ENCODE data around the gene OR5D14.

Gene OR5D14

GRCh38 chr11:55795256-55795655 lies at the start of gene OR5D14:
Gene OR5D14 (plus strand): TSS chr11:55795556. CDS start chr11:55795556, 0 bp downstream.
- DNase-seq (ENCODE audit: extremely low read depth in 1 of 2, low read depth in 1 of 2): no peak

- DNase-seq (ENCODE audit: extremely low read depth in 1 of 2, low read depth in 1 of 2): no peak
Measured at GRCh38 chr11:55773138-55773537, 22.2 kb upstream of the OR5D14 start, which contains the start of gene OR5D13. Gene OR5D13 (plus strand): TSS chr11:55773438. CDS start chr11:55773438, 0 bp downstream.

- DNase-seq (ENCODE audit: extremely low read depth in 1 of 2, low read depth in 1 of 2): no peak
Measured at GRCh38 chr11:55791606-55792005, 3.8 kb upstream of the OR5D14 start.

- no peak for DNase-seq (ENCODE audit: extremely low read depth in 1 of 2, low read depth in 1 of 2)
Measured at GRCh38 chr11:55793321-55793720, 2.0 kb upstream of the OR5D14 start.

GRCh38 chr11:55806248-55806647 lies 10.9 kb downstream of the OR5D14 start:
- DNase-seq (ENCODE audit: extremely low read depth in 1 of 2, low read depth in 1 of 2): no peak

GRCh38 chr11:55811067-55811466 lies 15.7 kb downstream of the OR5D14 start, which contains the start of gene OR5L1:
Gene OR5L1 (plus strand): TSS chr11:55811367. CDS start chr11:55811467, 100 bp downstream.
- DNase-seq (ENCODE audit: extremely low read depth in 1 of 2, low read depth in 1 of 2): no peak

GRCh38 chr11:55819330-55819729 lies 24.0 kb downstream of the OR5D14 start, which contains the start of gene OR5D18:
Gene OR5D18 (plus strand): TSS chr11:55819630. CDS start chr11:55819630, 0 bp downstream.
- DNase-seq (ENCODE audit: extremely low read depth in 1 of 2, low read depth in 1 of 2): no peak

GRCh38 chr11:55826919-55827318 lies 31.6 kb downstream of the OR5D14 start, which contains the start of gene OR5L2:
Gene OR5L2 (plus strand): TSS chr11:55827219. CDS start chr11:55827219, 0 bp downstream.
- DNase-seq (ENCODE audit: extremely low read depth in 1 of 2, low read depth in 1 of 2): no peak

GRCh38 chr11:55838452-55838851 lies 43.1 kb downstream of the OR5D14 start, which contains the start of gene OR5D16:
Gene OR5D16 (plus strand): TSS chr11:55838752. CDS start chr11:55838752, 0 bp downstream.
- no peak for DNase-seq (ENCODE audit: extremely low read depth in 1 of 2, low read depth in 1 of 2)
